HEK293T (cell line): ENCODE results near the gene HACD2.

Experiments used
- ARNT ChIP-seq: fragments of 450-650 bp; IDR thresholded peaks from 2 replicates; pipeline ENCODE4 v1.6.1; 2017; ENCODE audit warnings: mild to moderate bottlenecking
- ELF4 ChIP-seq: fragments of 450-650 bp; IDR thresholded peaks from 2 replicates; pipeline ENCODE4 v1.6.1; 2017; ENCODE audit warnings: antibody characterized with exemption
- FOXA1 ChIP-seq: fragments of 450-650 bp; IDR thresholded peaks from 2 replicates; pipeline ENCODE4 v1.6.1; 2016; ENCODE audit warnings: mild to moderate bottlenecking
- FOXK2 ChIP-seq: fragments of 450-650 bp; IDR thresholded peaks from 2 replicates; pipeline ENCODE4 v1.6.1; 2016; ENCODE audit warnings: mild to moderate bottlenecking
- HDGF ChIP-seq: fragments of 450-650 bp; IDR thresholded peaks from 2 replicates; pipeline ENCODE4 v1.6.1; 2017; ENCODE audit warnings: antibody characterized with exemption, borderline replicate concordance
- L3MBTL2 ChIP-seq: fragments of 450-650 bp; conservative IDR thresholded peaks from 2 replicates; pipeline ENCODE4 v1.6.1; 2016; ENCODE audit warnings: mild to moderate bottlenecking
- NFRKB ChIP-seq: fragments of 450-650 bp; IDR thresholded peaks from 2 replicates; pipeline ENCODE4 v1.6.1; 2016; ENCODE audit warnings: mild to moderate bottlenecking, moderate library complexity
- SP1 ChIP-seq: fragments of 450-650 bp; IDR thresholded peaks from 2 replicates; pipeline ENCODE4 v1.6.1; 2017
- SUZ12 ChIP-seq: fragments of 450-650 bp; IDR thresholded peaks from 2 replicates; pipeline ENCODE4 v1.6.1; 2016; ENCODE audit warnings: mild to moderate bottlenecking
- TARDBP ChIP-seq: fragments of 450-650 bp; IDR thresholded peaks from 2 replicates; pipeline ENCODE4 v1.6.1; 2016
- ZNF384 ChIP-seq: fragments of 450-650 bp; IDR thresholded peaks from 2 replicates; pipeline ENCODE4 v1.6.1; 2016

GRCh38 chr3:123623346-123623880, 38.6 kb upstream of the HACD2 start:
- no peak for TF ChIP-seq ELF4
- no peak for TF ChIP-seq NFRKB
- no peak for TF ChIP-seq TARDBP
- no peak for TF ChIP-seq ARNT
- TF ChIP-seq HDGF, result no peak
- TF ChIP-seq L3MBTL2, result no peak
- TF ChIP-seq ZNF384, result no peak
- no peak for TF ChIP-seq FOXA1
- no peak for TF ChIP-seq SUZ12
- TF ChIP-seq FOXK2, result no peak
- TF ChIP-seq SP1, result no peak
